Fibroblast of lung (primary cell): ENCODE results near the gene GMPPB. TPM values are rescaled to one million over a fixed set of nuclear protein-coding genes. Genes with fewer than 3 reads are reported as not detected.
A peak's percentile ranks its signal among the peaks of the same experiment; 100 is the strongest.
"Not testable (repeated sequence)": the region's sequence is repeated elsewhere in the genome, so short reads cannot be mapped to it uniquely, and the experiment has no call there.

Experiments
- DNase-seq, 2 donors: peaks; one replicate each; pipeline versions ENCODE4 v3.0.0 to v3.0.0-alpha.2; 2010; ENCODE audit warnings: low read depth in 2 of 2
- H2AFZ ChIP-seq: 2 replicates; pipeline ENCODE4 v1.5.1; 2012; ENCODE audit warnings: low read length, control low read depth, inconsistent platforms
- H3K27ac ChIP-seq: 2 replicates; pipeline ENCODE4 v1.5.1; 2011; ENCODE audit warnings: low read length, control low read depth; ENCODE audit not compliant: insufficient read depth
- H3K27me3 ChIP-seq: 2 replicates; pipeline ENCODE4 v1.5.1; 2011; ENCODE audit warnings: mild to moderate bottlenecking, low read length; ENCODE audit not compliant: control insufficient read depth, insufficient read depth
- H3K36me3 ChIP-seq: 2 replicates; pipeline ENCODE4 v1.5.1; 2011; ENCODE audit warnings: low read length; ENCODE audit not compliant: control insufficient read depth, insufficient read depth
- H3K4me1 ChIP-seq: 2 replicates; pipeline ENCODE4 v1.5.1; 2011; ENCODE audit warnings: low read length; ENCODE audit not compliant: control insufficient read depth, insufficient read depth; ENCODE audit errors: extremely low read depth
- H3K4me2 ChIP-seq: 2 replicates; pipeline ENCODE4 v1.5.1; 2011; ENCODE audit warnings: low read length, control low read depth; ENCODE audit not compliant: insufficient read depth; ENCODE audit errors: extremely low read depth
- H3K4me3 ChIP-seq, 4 experiments: fragments of 200-600 bp in 1 of 4; sonication (generic) in 1 of 4; replicated peaks in 1 of 4; 2 replicates each; pipeline ENCODE4 v1.5.1; 2011 to 2016; ENCODE audit warnings: low read length in 4 of 4, low read depth in 3 of 4, mild to moderate bottlenecking in 3 of 4, control low read depth in 2 of 4, inconsistent platforms in 1 of 4, mixed read lengths in 1 of 4; ENCODE audit not compliant: insufficient read depth in 1 of 4; ENCODE audit errors: control extremely low read depth in 1 of 4
- H3K79me2 ChIP-seq: 2 replicates; pipeline ENCODE4 v1.5.1; 2012; ENCODE audit warnings: mild to moderate bottlenecking, low read length, inconsistent platforms; ENCODE audit not compliant: control insufficient read depth, insufficient read depth
- H3K9ac ChIP-seq: 2 replicates; pipeline ENCODE4 v1.5.1; 2011; ENCODE audit warnings: mild to moderate bottlenecking, low read length, control low read depth; ENCODE audit not compliant: insufficient read depth
- H3K9me3 ChIP-seq: 2 replicates; pipeline ENCODE4 v1.5.1; 2012; ENCODE audit warnings: low read depth, low read length; ENCODE audit not compliant: control insufficient read depth, insufficient read depth
- H4K20me1 ChIP-seq: 2 replicates; pipeline ENCODE4 v1.5.1; 2011; ENCODE audit warnings: low read length; ENCODE audit not compliant: control insufficient read depth, insufficient read depth; ENCODE audit errors: extremely low read depth
- EZH2 ChIP-seq: IDR thresholded peaks from 2 replicates; pipeline ENCODE4 v1.5.1; 2012; ENCODE audit warnings: low read length, control low read depth, mild to moderate bottlenecking; ENCODE audit errors: missing control alignments
- polyA plus RNA-seq, 2 donors: library from polyadenylated mRNA; depleted of rRNA in 1 of 2; stranded (reverse) in 1 of 2; unstranded in 1 of 2; fragments of >200 nt; gene quantifications; 2 replicates each; pipeline ENCODE4 v1.2.1, GENCODE V29; 2011 to 2012; ENCODE audit warnings: missing spikeins in 1 of 2
- total RNA-seq: library from RNA; depleted of rRNA; stranded (reverse); fragments of >200 nt; gene quantifications from 2 replicates; pipeline ENCODE4 v1.2.1, GENCODE V29; 2014
- TF ChIP-seq, protein P1 (sequence below), 2 donors: IDR thresholded peaks in 1 of 2; conservative IDR thresholded peaks in 1 of 2; 1 replicate in 1 of 2; 2 replicates in 1 of 2; pipeline ENCODE4 v1.5.1; 2011 to 2012; ENCODE audit warnings: low read length in 2 of 2, control low read depth in 1 of 2, inconsistent platforms in 1 of 2, low read depth in 1 of 2, mild to moderate bottlenecking in 1 of 2

Gene GMPPB
- total and polyA plus RNA-seq, 2 donors (not counting 1 experiment from before 2014, with no cell fraction given), result 13.7 to 14.4 TPM

GRCh38 chr3:49689908-49690624 lies 33.7 kb downstream of the GMPPB start:
- Histone ChIP-seq H3K9ac (peak overlapping the region; percentile 80), H3K4me2 (peak overlapping the region; percentile 77), H3K4me3 (peak overlapping the region; percentile 77 to 94 (median 87)), H3K27ac (peak overlapping the region; percentile 67), H2AFZ (peak overlapping the region; percentile 82), H3K79me2 (peaks cover 13% of the 10 kb centered on the region)
- H3K27me3 ChIP-seq, H3K9me3 ChIP-seq, DNase-seq, H4K20me1 ChIP-seq, H3K4me1 ChIP-seq, H3K36me3 ChIP-seq: not testable (repeated sequence)

- no peaks in the 10 kb centered on the region for H4K20me1 ChIP-seq
- H3K4me2 ChIP-seq, result peak within 1 kb of the TSS; percentile 90
- no peaks in the 10 kb centered on the region for H3K27me3 ChIP-seq
- no peaks in the 10 kb centered on the region for H3K36me3 ChIP-seq
- peaks cover 13% of the 10 kb centered on the region for H3K79me2 ChIP-seq
- peak within 1 kb of the TSS; percentile 77 to 94 (median 87) for H3K4me3 ChIP-seq
- H3K9me3 ChIP-seq, result no peaks in the 10 kb centered on the region
- H2AFZ ChIP-seq, result peak within 1 kb of the TSS; percentile 97
- TF ChIP-seq, protein P1, sequence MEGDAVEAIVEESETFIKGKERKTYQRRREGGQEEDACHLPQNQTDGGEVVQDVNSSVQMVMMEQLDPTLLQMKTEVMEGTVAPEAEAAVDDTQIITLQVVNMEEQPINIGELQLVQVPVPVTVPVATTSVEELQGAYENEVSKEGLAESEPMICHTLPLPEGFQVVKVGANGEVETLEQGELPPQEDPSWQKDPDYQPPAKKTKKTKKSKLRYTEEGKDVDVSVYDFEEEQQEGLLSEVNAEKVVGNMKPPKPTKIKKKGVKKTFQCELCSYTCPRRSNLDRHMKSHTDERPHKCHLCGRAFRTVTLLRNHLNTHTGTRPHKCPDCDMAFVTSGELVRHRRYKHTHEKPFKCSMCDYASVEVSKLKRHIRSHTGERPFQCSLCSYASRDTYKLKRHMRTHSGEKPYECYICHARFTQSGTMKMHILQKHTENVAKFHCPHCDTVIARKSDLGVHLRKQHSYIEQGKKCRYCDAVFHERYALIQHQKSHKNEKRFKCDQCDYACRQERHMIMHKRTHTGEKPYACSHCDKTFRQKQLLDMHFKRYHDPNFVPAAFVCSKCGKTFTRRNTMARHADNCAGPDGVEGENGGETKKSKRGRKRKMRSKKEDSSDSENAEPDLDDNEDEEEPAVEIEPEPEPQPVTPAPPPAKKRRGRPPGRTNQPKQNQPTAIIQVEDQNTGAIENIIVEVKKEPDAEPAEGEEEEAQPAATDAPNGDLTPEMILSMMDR (conservative IDR thresholded peaks at IDR 0.05 in 1 of 2, IDR thresholded peaks at IDR 0.05 in 1 of 2; ENCODE audit: low read depth in 1 of 2, low read length in 2 of 2), result peak; percentile 30 to 46
- TF ChIP-seq EZH2, result no peak
- no peaks in the 10 kb centered on the region for H3K4me1 ChIP-seq
- DNase-seq, result peak; percentile 90 to 92
- H3K27ac ChIP-seq, result peak within 1 kb of the TSS; percentile 67
- peak within 1 kb of the TSS; percentile 80 for H3K9ac ChIP-seq
Measured at GRCh38 chr3:49689046-49689907, 34.5 kb downstream of the GMPPB start, which contains the start of the genes MST1 and RNF123. Gene MST1 (minus strand): TSS chr3:49689474. CDS start chr3:49688691, 783 bp downstream. Gene RNF123 (plus strand): TSS chr3:49689557. CDS start chr3:49691166, 1,609 bp downstream.

GRCh38 chr3:49688338-49689045 lies 35.3 kb downstream of the GMPPB start:
- H4K20me1 ChIP-seq, H3K27me3 ChIP-seq, DNase-seq, H3K27ac ChIP-seq, H2AFZ ChIP-seq, H3K9me3 ChIP-seq, H3K9ac ChIP-seq, H3K36me3 ChIP-seq, H3K4me1 ChIP-seq: not testable (repeated sequence)
- Histone ChIP-seq H3K79me2 (peaks cover 13% of the 10 kb centered on the region), H3K4me3 (peak overlapping the region; percentile 77 to 94 (median 87)), H3K4me2 (peak overlapping the region; percentile 23)

- not testable (repeated sequence) for H3K9ac ChIP-seq, H3K27ac ChIP-seq, H3K36me3 ChIP-seq, H3K9me3 ChIP-seq, H2AFZ ChIP-seq, H3K27me3 ChIP-seq, H3K4me2 ChIP-seq, DNase-seq, H4K20me1 ChIP-seq, H3K4me3 ChIP-seq, H3K4me1 ChIP-seq
- H3K79me2 ChIP-seq, result peaks cover 13% of the 10 kb centered on the region
Measured at GRCh38 chr3:49687424-49687795, 36.3 kb downstream of the GMPPB start.

DNA sequence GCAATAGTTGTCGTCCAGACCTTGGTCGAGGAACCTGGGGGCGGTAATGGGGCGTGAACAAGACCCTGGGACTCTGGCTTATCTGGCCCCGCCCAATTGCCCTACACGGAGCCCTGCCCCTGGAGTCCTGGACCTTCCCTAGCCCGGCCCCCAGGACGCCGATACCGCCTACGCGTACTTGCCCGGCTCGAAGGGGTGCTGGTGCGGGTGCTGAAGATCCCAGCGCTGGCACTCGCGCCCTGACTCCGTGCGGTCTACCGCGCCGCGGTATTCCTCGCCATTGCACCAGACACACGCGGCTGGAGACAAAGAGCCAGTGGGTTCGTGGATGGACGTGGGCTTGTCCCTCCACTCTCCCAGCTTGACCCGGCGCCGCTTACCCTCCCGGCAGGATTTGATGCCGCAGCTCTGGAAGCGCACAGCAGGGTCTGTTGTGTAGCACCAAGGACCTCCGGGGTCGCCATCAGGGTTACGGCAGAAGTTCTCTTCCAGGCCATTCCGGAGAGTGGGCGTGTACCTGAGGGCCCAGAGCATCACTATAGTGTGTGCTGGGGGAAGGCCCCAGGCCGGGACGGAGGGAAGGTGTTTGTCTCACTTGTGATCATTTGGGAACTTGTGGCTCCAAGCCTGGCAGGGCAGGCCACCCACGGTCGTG lies 36.9 kb downstream of the GMPPB start:
- H3K36me3 ChIP-seq, H3K4me2 ChIP-seq, H3K9me3 ChIP-seq, H2AFZ ChIP-seq, H3K27me3 ChIP-seq, H3K9ac ChIP-seq, H3K27ac ChIP-seq, H3K4me1 ChIP-seq, H4K20me1 ChIP-seq: not testable (repeated sequence)
- Histone ChIP-seq H3K79me2 (peaks cover 13% of the 10 kb centered on the region), H3K4me3 (peak overlapping the region in 1 of 4 experiments; percentile 28)
- peak; percentile 28 to 56 for DNase-seq
